GM19193 (cell line): ENCODE results near the gene CNTNAP2.

ENCODE experiments used
- POLR2A ChIP-seq: IDR thresholded peaks from 4 replicates; pipeline ENCODE4 v1.6.1; 2011; ENCODE audit not compliant: insufficient read depth, insufficient read length; ENCODE audit errors: extremely low read depth

Gene CNTNAP2

GRCh38 chr7:146701166-146701565, 584.6 kb downstream of the CNTNAP2 start:
- no peak for TF ChIP-seq POLR2A

- TF ChIP-seq POLR2A, result no peak
These were observed 586.3 kb downstream of the CNTNAP2 start for GRCh38 chr7:146702898-146703297.

GRCh38 chr7:146709451-146710027, 592.9 kb downstream of the CNTNAP2 start:
- no peak for TF ChIP-seq POLR2A

- no peak for TF ChIP-seq POLR2A
These were observed 596.6 kb downstream of the CNTNAP2 start for GRCh38 chr7:146713205-146713604.

GRCh38 chr7:146713934-146714333, 597.3 kb downstream of the CNTNAP2 start:
- TF ChIP-seq POLR2A, result no peak

- TF ChIP-seq POLR2A, result no peak
These were observed 603.6 kb downstream of the CNTNAP2 start for GRCh38 chr7:146720195-146720594.

- TF ChIP-seq POLR2A, result no peak
These were observed 606.4 kb downstream of the CNTNAP2 start for GRCh38 chr7:146722986-146723385.

GRCh38 chr7:146725520-146725919, 608.9 kb downstream of the CNTNAP2 start:
- no peak for TF ChIP-seq POLR2A

- TF ChIP-seq POLR2A, result no peak
These were observed 611.5 kb downstream of the CNTNAP2 start for GRCh38 chr7:146728141-146728540.

GRCh38 chr7:146728611-146729010, 612.0 kb downstream of the CNTNAP2 start:
- TF ChIP-seq POLR2A, result no peak

- TF ChIP-seq POLR2A, result no peak
These were observed 614.6 kb downstream of the CNTNAP2 start for GRCh38 chr7:146731185-146731584.

- no peak for TF ChIP-seq POLR2A
These were observed 619.4 kb downstream of the CNTNAP2 start for GRCh38 chr7:146735992-146736391.

GRCh38 chr7:146736446-146737190, 620.0 kb downstream of the CNTNAP2 start:
- TF ChIP-seq POLR2A, result no peak

- TF ChIP-seq POLR2A, result no peak
These were observed 623.4 kb downstream of the CNTNAP2 start for GRCh38 chr7:146740039-146740438.

GRCh38 chr7:146741911-146742310, 625.3 kb downstream of the CNTNAP2 start:
- no peak for TF ChIP-seq POLR2A

GRCh38 chr7:146754385-146754784, 637.8 kb downstream of the CNTNAP2 start:
- no peak for TF ChIP-seq POLR2A
